Ascending aorta (tissue), 2 donors: ENCODE measurements around the gene CMTM6. TPM values are rescaled to one million over a fixed set of nuclear protein-coding genes. Genes with fewer than 3 reads are reported as not detected.

Experiments
- DNase-seq, 2 donors: peaks; one replicate each; pipeline ENCODE4 v3.0.0-alpha.2; 2019; ENCODE audit warnings: low spot score in 2 of 2
- H3K27ac ChIP-seq, 2 donors: fragments of 200-600 bp; sonication (generic); one replicate each; pipeline ENCODE4 v1.5.1; 2016 to 2017; ENCODE audit warnings: mild to moderate bottlenecking in 1 of 2
- H3K27me3 ChIP-seq: fragments of 200-600 bp; sonication (generic); one replicate; pipeline ENCODE4 v1.5.1; 2017
- H3K36me3 ChIP-seq, 2 donors: fragments of 200-600 bp; sonication (generic); one replicate each; pipeline ENCODE4 v1.5.1; 2016
- H3K4me1 ChIP-seq, 2 donors: fragments of 200-600 bp; sonication (generic); one replicate each; pipeline ENCODE4 v1.5.1; 2016 to 2017; ENCODE audit warnings: mild to moderate bottlenecking in 1 of 2
- H3K4me3 ChIP-seq, 2 donors: fragments of 200-600 bp; sonication (generic); one replicate each; pipeline ENCODE4 v1.5.1; 2016 to 2017; ENCODE audit warnings: mild to moderate bottlenecking in 1 of 2
- H3K9me3 ChIP-seq, 2 donors: fragments of 200-600 bp; sonication (generic); one replicate each; pipeline ENCODE4 v1.5.1; 2016
- intact Hi-C: fragments of 100-400 bp; cut with DNase I; formaldehyde crosslinking; loops from one replicate; pipeline ENCODE4 v1.15.1; 2023
- total RNA-seq: library from RNA; depleted of rRNA; stranded (reverse); fragments of >200 nt; gene quantifications from one replicate; pipeline ENCODE4 v1.1.0, GENCODE V29; 2016
- TF ChIP-seq, protein P1 (sequence below), 3 experiments: fragments of 200-600 bp in 2 of 3; fragments of 450-650 bp in 1 of 3; sonication (generic) in 2 of 3; IDR thresholded peaks; one replicate each; pipeline ENCODE4 v1.5.1; 2016 to 2019; ENCODE audit warnings: antibody characterized with exemption in 3 of 3, mild to moderate bottlenecking in 1 of 3, moderate library complexity in 1 of 3

Gene CMTM6
- total RNA-seq, 1 donor from 2014 or later, result 12.7 TPM

DNA sequence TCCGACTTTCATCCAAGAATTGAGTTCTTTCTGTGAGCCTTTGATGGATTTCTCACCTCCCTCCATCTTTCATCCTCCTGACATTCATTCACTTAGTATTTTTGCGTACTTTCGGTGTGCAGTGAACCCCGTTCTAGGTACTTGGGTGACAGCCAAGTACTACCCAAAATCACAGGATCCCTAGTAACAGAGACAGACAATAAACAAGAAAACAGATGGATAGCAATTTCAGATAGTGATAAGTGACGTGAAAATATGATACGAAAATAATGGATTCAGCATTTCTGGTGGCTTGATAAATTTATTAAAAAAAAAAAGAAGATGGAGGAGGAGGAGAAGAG is 264 bp upstream of the CMTM6 start:
- H3K9me3 ChIP-seq, result no peaks in the 10 kb centered on the region
- H3K36me3 ChIP-seq, result no peaks in the 10 kb centered on the region
- H3K27ac ChIP-seq, result peak overlapping the region; percentile 95 to 99
- no peak for DNase-seq
- H3K4me1 ChIP-seq, result peaks cover 0 to 10% of the 10 kb centered on the region in 2 donors
- H3K27me3 ChIP-seq, result no peaks in the 10 kb centered on the region
- H3K4me3 ChIP-seq, result peak overlapping the region; percentile 70 to 85
- intact Hi-C loops, result loop anchor here (2.0 kb wide), 1 partner anchor 68 kb away; the partner anchor contains the start of gene DYNC1LI1
- TF ChIP-seq, protein P1, sequence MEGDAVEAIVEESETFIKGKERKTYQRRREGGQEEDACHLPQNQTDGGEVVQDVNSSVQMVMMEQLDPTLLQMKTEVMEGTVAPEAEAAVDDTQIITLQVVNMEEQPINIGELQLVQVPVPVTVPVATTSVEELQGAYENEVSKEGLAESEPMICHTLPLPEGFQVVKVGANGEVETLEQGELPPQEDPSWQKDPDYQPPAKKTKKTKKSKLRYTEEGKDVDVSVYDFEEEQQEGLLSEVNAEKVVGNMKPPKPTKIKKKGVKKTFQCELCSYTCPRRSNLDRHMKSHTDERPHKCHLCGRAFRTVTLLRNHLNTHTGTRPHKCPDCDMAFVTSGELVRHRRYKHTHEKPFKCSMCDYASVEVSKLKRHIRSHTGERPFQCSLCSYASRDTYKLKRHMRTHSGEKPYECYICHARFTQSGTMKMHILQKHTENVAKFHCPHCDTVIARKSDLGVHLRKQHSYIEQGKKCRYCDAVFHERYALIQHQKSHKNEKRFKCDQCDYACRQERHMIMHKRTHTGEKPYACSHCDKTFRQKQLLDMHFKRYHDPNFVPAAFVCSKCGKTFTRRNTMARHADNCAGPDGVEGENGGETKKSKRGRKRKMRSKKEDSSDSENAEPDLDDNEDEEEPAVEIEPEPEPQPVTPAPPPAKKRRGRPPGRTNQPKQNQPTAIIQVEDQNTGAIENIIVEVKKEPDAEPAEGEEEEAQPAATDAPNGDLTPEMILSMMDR (IDR thresholded peaks at IDR 0.05), result no peak

DNA sequence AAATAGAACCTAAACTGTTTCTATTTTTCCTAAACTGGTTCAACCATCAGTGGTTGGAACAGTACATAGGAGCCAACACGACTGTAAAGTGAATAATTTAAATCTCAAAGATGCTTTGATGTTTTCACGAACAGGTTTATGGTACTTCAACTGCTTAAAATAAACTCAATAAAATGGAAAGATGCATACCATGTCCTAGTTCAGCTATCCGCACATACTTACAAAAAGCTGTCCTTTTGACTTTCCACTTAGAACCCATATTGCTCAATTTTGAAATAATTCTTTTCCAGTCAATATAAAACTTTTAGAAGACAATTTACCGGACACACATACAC is 902 bp downstream of the CMTM6 start:
- Histone ChIP-seq H3K27ac (peak overlapping the region; percentile 95 to 99), H3K36me3 (no peaks in the 10 kb centered on the region), H3K27me3 (no peaks in the 10 kb centered on the region), H3K4me1 (peaks cover 0 to 10% of the 10 kb centered on the region in 2 donors), H3K9me3 (no peaks in the 10 kb centered on the region), H3K4me3 (peak overlapping the region; percentile 70 to 85)
- intact Hi-C loops, result loop anchor here (2.0 kb wide), 1 partner anchor 69 kb away; the partner anchor contains the start of gene DYNC1LI1
- no peak for DNase-seq
- TF ChIP-seq, protein P1 (IDR thresholded peaks at IDR 0.05), result no peak

DNA sequence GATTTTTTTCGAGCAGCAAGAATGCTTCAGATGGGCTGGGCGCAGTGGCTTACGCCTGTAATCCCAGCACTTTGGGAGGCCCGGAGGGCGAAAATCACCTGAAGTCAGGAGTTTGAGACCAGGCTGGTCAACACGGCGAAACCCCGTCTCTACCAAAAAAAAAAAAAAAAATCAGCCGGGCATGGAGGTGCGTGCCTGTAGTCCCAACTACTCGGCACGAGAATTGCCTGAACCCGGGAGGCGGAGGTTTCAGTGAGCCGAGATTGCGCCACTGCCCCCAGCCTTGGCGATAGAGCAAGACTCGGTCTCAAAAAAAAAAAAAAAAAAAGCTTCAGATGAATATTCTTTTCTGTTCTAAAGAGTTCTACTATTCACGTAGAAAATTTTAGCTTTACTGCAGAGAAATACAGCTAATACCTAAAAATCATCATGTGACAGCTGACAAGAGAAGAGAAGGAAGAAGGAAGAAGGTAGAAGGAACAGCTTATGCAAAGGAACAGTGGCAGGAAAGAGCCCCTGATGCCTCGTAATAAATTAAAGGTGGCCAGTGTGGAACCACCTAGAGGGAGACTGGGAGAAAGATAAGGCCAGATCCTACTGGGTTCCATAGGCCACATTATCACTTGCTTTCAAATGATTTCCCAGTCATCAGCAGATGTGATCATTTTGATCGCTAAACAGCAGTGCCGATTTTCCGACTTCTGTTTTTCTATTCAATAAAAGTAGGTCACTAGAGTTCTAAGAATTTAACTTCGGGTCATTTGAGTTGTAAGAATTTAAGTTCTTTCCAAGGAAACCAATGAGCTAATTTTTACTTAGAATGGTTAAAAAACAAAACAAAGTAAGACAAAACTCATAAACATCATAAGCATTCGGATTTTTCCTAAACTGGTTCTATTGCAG is 1.5 kb downstream of the CMTM6 start:
- Histone ChIP-seq H3K36me3 (no peaks in the 10 kb centered on the region), H3K27ac (peak overlapping the region; percentile 95 to 99), H3K4me3 (peak overlapping the region; percentile 70 to 85), H3K9me3 (no peaks in the 10 kb centered on the region), H3K4me1 (peaks cover 0 to 10% of the 10 kb centered on the region in 2 donors), H3K27me3 (no peaks in the 10 kb centered on the region)
- TF ChIP-seq, protein P1 (IDR thresholded peaks at IDR 0.05), result no peak
- no peak for DNase-seq
- intact Hi-C loops, result no loop called here

DNA sequence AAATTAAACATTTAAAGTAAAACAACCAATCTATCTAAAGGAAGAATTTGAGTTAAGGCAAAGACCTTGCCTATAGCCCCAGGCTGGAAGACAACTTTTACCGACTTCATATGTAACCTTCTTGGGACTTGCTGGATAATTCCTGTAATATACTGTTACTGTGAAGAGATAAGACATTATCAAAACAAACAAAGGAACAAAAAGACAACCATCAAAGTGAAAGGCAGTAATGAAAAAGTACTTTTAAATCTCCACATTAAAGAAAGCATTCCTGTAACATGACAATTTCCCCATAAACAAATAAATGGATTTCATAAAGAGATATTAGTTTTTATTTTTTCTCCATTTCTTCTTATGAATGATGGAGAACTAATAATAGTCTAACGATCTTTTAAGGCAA is 2.4 kb downstream of the CMTM6 start:
- H3K27ac ChIP-seq, result no peak overlapping the region
- no peaks in the 10 kb centered on the region for H3K36me3 ChIP-seq
- H3K9me3 ChIP-seq, result no peaks in the 10 kb centered on the region
- peaks cover 0 to 10% of the 10 kb centered on the region in 2 donors for H3K4me1 ChIP-seq
- DNase-seq, result no peak
- TF ChIP-seq, protein P1 (IDR thresholded peaks at IDR 0.05), result no peak
- H3K27me3 ChIP-seq, result no peaks in the 10 kb centered on the region
- intact Hi-C loops, result no loop called here
- no peak overlapping the region for H3K4me3 ChIP-seq

DNA sequence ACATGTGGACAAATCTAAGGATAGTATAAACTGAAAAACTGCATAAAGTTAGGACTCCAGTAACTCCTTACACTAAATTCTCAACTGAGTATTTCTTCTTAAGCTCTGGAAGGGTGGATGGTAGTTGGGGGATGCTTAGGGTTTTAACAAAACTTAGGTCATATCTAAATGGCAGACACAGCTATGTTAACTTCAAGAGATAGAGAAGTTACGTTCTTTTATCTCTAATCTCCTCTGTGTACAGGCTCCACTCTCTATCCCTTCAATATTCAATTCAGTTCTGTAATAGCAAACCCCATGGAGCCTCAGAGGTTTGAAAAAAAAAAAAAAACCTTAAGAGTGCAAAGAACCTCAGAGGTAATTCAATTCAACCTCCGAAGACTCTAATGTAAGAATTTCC is 3.1 kb downstream of the CMTM6 start:
- Histone ChIP-seq H3K36me3 (no peaks in the 10 kb centered on the region), H3K27ac (no peak overlapping the region), H3K4me1 (peaks cover 0 to 10% of the 10 kb centered on the region in 2 donors), H3K4me3 (no peak overlapping the region), H3K9me3 (no peaks in the 10 kb centered on the region), H3K27me3 (no peaks in the 10 kb centered on the region)
- intact Hi-C loops, result no loop called here
- no peak for DNase-seq
- TF ChIP-seq, protein P1 (IDR thresholded peaks at IDR 0.05), result no peak
